A549 (cell line): ENCODE data around the gene LAMTOR3.

Source experiments
- CTCF ChIP-seq: fragments of >200 bp; sonication (Bioruptor Twin); formaldehyde crosslinking; IDR thresholded peaks from 3 replicates; pipeline ENCODE4 v1.5.1; 2016
- EP300 ChIP-seq, 2 experiments: fragments of >200 bp; sonication (Bioruptor Twin); formaldehyde crosslinking; IDR thresholded peaks; 2 replicates in 1 of 2; 3 replicates in 1 of 2; pipeline ENCODE4 v1.6.1; 2016 to 2017
- JUNB ChIP-seq: fragments of >200 bp; sonication (Bioruptor Twin); formaldehyde crosslinking; IDR thresholded peaks from 2 replicates; pipeline ENCODE4 v1.6.1; 2016
- POLR2A ChIP-seq: IDR thresholded peaks from 2 replicates; pipeline ENCODE4 v1.6.1; 2012; ENCODE audit warnings: mild to moderate bottlenecking, low read length
- RARB ChIP-seq: fragments of 250-450 bp; sonication (Bioruptor Pico); IDR thresholded peaks from 2 replicates; pipeline ENCODE4 v1.8.0; 2021; ENCODE audit warnings: mild to moderate bottlenecking, moderate library complexity
- RCOR1 ChIP-seq: fragments of 150-350 bp; IDR thresholded peaks from 2 replicates; pipeline ENCODE4 v1.6.1; 2014; ENCODE audit warnings: antibody characterized with exemption, low read length, low read depth
- RFX5 ChIP-seq: fragments of 450-650 bp; IDR thresholded peaks from 2 replicates; pipeline ENCODE4 v1.7.1; 2014; ENCODE audit warnings: antibody characterized with exemption, mild to moderate bottlenecking, moderate library complexity
- TP53 ChIP-seq: fragments of 250-450 bp; sonication (Bioruptor Pico); IDR thresholded peaks from 2 replicates; pipeline ENCODE4 v1.5.0; 2021; ENCODE audit warnings: mild to moderate bottlenecking, moderate library complexity
- TF ChIP-seq, protein P1 (sequence below): fragments of 200-600 bp; sonication (generic); IDR thresholded peaks from 2 replicates; pipeline ENCODE4 v1.6.1; 2016; ENCODE audit warnings: antibody characterized with exemption, mild to moderate bottlenecking, moderate library complexity

- TF ChIP-seq, protein P1, sequence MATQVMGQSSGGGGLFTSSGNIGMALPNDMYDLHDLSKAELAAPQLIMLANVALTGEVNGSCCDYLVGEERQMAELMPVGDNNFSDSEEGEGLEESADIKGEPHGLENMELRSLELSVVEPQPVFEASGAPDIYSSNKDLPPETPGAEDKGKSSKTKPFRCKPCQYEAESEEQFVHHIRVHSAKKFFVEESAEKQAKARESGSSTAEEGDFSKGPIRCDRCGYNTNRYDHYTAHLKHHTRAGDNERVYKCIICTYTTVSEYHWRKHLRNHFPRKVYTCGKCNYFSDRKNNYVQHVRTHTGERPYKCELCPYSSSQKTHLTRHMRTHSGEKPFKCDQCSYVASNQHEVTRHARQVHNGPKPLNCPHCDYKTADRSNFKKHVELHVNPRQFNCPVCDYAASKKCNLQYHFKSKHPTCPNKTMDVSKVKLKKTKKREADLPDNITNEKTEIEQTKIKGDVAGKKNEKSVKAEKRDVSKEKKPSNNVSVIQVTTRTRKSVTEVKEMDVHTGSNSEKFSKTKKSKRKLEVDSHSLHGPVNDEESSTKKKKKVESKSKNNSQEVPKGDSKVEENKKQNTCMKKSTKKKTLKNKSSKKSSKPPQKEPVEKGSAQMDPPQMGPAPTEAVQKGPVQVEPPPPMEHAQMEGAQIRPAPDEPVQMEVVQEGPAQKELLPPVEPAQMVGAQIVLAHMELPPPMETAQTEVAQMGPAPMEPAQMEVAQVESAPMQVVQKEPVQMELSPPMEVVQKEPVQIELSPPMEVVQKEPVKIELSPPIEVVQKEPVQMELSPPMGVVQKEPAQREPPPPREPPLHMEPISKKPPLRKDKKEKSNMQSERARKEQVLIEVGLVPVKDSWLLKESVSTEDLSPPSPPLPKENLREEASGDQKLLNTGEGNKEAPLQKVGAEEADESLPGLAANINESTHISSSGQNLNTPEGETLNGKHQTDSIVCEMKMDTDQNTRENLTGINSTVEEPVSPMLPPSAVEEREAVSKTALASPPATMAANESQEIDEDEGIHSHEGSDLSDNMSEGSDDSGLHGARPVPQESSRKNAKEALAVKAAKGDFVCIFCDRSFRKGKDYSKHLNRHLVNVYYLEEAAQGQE: no peak
- no peak for TF ChIP-seq RARB (CRISPR knock-in tag)
- no peak for TF ChIP-seq CTCF
- no peak for TF ChIP-seq RCOR1
- no peak for TF ChIP-seq EP300 (IDR thresholded peaks at IDR 0.05)
- no peak for TF ChIP-seq TP53 (CRISPR knock-in tag)
- TF ChIP-seq POLR2A: no peak
- TF ChIP-seq RFX5: no peak
- TF ChIP-seq JUNB: no peak
Observed at GRCh38 chr4:99841129-99841528, 53.1 kb downstream of the LAMTOR3 start.
